Measurements from ENCODE around the gene TGFB3.

DNA sequence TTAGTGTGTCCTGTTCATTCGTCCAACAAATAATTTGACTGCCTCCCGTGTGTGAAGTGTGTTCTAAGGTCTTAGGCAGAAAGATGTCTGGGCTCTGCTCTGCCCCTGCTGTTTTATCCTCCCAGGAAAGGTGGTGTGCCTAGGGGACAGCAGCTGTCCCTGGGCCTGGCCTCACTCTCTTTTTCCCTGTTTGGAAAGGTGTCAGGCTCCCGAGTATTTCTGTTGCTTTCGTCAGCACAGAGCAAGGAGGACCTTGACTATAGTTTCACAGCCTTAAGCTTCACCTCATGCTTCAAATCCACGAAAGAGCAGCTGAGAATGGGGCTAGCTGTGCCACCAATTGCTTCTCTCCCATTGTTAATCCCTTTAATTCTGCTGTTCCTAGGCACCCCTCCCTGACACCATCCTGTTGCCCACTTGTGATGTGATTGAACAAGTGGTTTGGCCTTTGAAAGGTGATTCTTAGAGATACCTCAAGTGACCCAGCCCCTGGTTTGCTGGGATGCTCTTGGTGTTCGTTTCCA, 54.2 kb downstream of the TGFB3 start:
- TF ChIP-seq, protein P1, sequence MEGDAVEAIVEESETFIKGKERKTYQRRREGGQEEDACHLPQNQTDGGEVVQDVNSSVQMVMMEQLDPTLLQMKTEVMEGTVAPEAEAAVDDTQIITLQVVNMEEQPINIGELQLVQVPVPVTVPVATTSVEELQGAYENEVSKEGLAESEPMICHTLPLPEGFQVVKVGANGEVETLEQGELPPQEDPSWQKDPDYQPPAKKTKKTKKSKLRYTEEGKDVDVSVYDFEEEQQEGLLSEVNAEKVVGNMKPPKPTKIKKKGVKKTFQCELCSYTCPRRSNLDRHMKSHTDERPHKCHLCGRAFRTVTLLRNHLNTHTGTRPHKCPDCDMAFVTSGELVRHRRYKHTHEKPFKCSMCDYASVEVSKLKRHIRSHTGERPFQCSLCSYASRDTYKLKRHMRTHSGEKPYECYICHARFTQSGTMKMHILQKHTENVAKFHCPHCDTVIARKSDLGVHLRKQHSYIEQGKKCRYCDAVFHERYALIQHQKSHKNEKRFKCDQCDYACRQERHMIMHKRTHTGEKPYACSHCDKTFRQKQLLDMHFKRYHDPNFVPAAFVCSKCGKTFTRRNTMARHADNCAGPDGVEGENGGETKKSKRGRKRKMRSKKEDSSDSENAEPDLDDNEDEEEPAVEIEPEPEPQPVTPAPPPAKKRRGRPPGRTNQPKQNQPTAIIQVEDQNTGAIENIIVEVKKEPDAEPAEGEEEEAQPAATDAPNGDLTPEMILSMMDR (IDR thresholded peaks at IDR 0.05): no peak
- TF ChIP-seq EP300 (IDR thresholded peaks at IDR 0.05): no peak
